HG03565 (cell line): ENCODE data around the gene TFE3.

Source experiments
- ATAC-seq: cut with Tn5 transposase; IDR thresholded peaks from one replicate; pipeline ENCODE4 v1.9.1; 2021; ENCODE audit warnings: mild to moderate bottlenecking, moderate library complexity; ENCODE audit not compliant: unreplicated experiment

The TFE3 gene

GRCh38 chrX:49061916-49062315 is 18.8 kb upstream of the TFE3 start:
- no peak for ATAC-seq

- no peak for ATAC-seq
Observed at GRCh38 chrX:49061490-49061889, 18.3 kb upstream of the TFE3 start.

DNA sequence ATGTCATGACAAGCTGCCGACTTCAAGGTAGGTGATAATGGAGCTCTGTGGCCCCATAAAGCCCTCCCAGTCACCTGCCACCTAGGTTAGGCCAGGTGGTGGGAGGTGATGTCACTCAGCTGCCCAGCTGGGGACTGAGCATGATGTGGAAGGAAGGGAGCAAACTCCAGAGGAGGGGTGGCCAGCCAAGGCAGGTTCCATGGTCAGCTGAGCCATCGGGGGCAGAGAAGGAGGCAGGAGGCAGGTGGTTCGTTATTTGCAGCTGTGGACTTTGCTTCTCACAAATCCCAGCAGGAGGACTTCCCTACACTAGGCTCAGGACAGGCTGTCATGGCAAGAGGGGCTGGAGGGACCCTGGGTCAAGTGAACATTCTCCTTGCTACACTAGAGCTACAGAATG is 17.8 kb upstream of the TFE3 start:
- no peak for ATAC-seq

GRCh38 chrX:49059681-49060085 is 16.5 kb upstream of the TFE3 start:
- ATAC-seq: no peak

- no peak for ATAC-seq
Observed at GRCh38 chrX:49059201-49059600, 16.0 kb upstream of the TFE3 start.

GRCh38 chrX:49058794-49059193 is 15.6 kb upstream of the TFE3 start, which contains the start of gene CCDC120:
CCDC120 (plus strand) TSS chrX:49058999; CDS start chrX:49062042, 3,043 bp downstream.
- ATAC-seq: no peak

GRCh38 chrX:49054073-49054762 is 11.1 kb upstream of the TFE3 start:
- ATAC-seq: no peak

GRCh38 chrX:49053223-49054072 is 10.3 kb upstream of the TFE3 start:
- ATAC-seq: no peak

GRCh38 chrX:49043987-49044281 is 777 bp upstream of the TFE3 start:
- no peak for ATAC-seq

DNA sequence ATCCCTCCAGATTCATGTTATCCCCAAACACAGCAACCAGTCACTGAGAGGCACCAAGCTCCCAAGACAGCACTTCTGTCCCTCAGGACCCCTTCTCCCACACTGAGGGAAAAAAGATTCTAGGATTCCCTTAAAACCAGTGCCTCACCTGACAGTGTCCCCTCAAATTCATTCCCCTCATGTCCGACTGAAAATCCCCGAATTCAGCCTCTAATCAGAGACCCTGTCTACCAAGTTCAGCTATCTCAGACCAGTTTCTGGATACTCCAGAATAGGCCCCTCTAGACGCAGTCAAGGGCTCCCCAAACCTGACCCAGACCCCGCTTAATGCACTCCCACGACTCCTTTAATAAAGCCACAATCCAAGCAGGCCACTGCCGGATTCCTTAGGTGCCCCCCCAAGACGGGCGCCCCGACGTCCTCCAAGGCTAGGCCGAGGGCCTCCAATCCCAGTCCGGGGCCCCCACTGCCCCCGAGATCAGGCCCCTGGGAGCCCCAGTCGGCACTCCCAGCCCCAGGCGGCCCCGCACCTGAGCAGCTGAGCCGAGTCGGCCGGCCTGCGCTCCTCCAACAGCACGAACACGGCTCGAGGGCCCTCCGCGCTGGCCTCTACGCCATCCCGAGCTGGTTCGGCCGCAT is 457 bp downstream of the TFE3 start:
- ATAC-seq: peak; percentile 6

DNA sequence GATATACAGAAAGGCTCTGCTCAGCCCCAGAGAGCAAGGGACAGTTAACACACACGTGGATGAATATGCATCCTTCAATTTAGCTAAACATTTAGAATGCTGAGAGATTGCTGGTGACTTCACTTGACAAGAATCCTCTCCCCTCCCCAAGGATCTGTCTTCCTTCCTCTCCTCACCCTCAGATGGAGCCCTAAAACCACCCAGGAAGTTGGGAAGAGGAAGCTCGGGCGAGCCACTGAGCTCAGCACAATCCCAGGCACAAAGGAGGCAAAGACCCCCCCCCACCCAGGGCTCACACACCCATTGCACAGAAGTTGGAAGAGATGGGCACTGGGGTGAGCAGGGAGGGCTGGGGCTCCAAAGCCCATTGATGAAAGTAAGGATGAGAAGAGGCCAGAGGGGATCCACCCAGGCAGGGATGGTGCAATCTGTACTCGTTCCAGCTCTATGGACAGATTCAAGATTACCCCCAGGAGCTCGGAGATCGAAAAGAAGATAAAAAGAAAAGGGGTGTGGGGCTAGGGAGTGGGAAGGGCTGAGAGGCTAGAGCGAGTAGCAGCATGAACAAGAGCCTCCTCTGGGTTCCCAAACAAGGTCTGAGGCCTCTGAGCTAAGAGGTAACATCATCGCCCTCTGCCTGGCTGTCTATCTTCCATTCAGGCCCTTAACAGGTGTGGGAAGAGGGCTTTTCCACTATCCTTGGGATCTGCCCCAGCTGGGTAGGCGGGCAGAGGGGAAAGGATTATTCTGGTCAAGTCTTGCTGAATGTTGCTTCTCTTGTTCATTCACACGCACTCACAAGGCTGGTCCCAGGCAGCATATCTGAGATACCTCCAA is 1.2 kb downstream of the TFE3 start:
- no peak for ATAC-seq

DNA sequence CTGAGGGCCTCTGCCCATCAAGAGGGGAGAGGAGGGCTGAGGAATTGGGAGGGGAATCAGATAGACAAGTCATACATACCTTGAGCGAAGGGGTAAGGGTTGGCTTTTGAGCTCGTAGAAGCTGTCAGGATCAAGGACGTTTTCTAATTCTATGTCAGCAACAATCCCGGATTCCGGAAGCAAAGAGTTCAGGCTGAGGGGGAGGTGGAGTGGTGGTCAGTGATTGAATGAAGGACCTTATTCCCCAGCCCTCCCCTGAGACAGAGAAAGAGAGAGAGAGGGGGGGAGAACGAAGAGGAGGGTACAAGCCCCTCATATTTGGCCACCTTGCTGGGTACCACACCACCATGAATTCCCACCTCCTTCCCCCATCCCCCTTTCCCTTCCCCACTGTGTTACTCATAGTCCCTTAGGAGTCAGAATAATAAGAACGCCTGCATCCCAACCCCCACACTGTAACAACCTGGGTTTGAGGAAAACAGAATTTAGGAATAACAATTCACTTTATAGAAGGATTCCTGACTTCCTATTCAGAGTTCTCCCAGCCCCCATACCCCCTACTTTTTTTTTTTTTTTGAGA is 2.7 kb downstream of the TFE3 start:
- ATAC-seq: no peak

GRCh38 chrX:49039598-49040375 is 3.4 kb downstream of the TFE3 start:
- ATAC-seq: no peak

- ATAC-seq: no peak
Observed at GRCh38 chrX:49037883-49038475, 5.2 kb downstream of the TFE3 start.

DNA sequence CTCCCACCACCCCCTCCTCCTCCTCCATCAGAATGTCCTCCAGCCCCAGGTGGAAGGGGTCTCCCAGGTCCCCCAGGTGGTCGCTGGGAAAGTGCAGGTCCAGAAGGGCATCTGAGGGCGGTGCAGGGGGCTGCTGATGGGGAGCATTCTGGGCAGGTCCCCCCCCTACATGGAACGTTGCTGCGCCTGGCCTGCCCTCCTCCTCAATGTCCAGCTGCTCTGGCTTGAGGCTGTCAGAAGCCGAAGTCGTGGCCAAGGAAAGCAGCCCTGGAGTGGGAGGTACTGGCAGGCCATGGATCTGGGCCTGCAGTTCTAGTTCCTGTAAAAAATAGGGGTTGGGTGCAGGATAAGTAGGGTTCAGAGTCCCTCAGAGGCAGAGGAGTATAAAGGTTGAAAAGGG is 12.9 kb downstream of the TFE3 start:
- ATAC-seq: no peak

- ATAC-seq: no peak
Observed at GRCh38 chrX:49029876-49030275, 13.3 kb downstream of the TFE3 start.

- no peak for ATAC-seq
Observed at GRCh38 chrX:49019599-49020249, 23.4 kb downstream of the TFE3 start.

- no peak for ATAC-seq
Observed at GRCh38 chrX:49019050-49019449, 24.1 kb downstream of the TFE3 start.

DNA sequence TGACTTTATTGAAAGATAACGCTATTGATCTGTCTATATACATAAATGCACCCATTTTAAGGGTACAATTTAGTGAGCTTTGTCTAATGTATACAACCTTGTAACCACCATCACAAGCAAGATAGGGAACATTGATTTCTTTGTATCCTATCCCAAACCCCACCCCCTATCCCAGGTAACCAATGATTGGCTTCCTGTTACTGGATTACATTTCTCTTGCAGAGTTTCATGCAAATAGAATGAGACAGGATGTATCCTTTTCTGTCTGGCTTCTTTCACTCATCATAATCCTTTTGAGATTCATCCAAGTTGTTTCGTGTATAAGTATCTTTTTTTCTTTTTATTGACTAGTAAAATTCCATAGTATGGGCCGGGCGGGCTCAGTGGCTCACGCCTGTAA is 39.5 kb downstream of the TFE3 start:
- ATAC-seq: no peak
